ENCODE measurements around the gene RANBP9.

RANBP9 gene

GRCh38 chr6:13741365-13741764 is 29.7 kb upstream of the RANBP9 start:
- TF ChIP-seq, protein P1, sequence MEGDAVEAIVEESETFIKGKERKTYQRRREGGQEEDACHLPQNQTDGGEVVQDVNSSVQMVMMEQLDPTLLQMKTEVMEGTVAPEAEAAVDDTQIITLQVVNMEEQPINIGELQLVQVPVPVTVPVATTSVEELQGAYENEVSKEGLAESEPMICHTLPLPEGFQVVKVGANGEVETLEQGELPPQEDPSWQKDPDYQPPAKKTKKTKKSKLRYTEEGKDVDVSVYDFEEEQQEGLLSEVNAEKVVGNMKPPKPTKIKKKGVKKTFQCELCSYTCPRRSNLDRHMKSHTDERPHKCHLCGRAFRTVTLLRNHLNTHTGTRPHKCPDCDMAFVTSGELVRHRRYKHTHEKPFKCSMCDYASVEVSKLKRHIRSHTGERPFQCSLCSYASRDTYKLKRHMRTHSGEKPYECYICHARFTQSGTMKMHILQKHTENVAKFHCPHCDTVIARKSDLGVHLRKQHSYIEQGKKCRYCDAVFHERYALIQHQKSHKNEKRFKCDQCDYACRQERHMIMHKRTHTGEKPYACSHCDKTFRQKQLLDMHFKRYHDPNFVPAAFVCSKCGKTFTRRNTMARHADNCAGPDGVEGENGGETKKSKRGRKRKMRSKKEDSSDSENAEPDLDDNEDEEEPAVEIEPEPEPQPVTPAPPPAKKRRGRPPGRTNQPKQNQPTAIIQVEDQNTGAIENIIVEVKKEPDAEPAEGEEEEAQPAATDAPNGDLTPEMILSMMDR (IDR thresholded peaks at IDR 0.05; ENCODE audit: low read depth, low read length, poor library complexity, severe bottlenecking), result no peak
- TF ChIP-seq EZH2phosphoT487 (IDR thresholded peaks at IDR 0.05; ENCODE audit: borderline replicate concordance, low read length), result no peak
- Histone ChIP-seq H3K36me3 (ENCODE audit: control insufficient read depth, low read length) (no peaks in the 10 kb centered on the region), H3K27ac (ENCODE audit: low read depth, low read length) (no peak overlapping the region), H3K4me3 (ENCODE audit: low read length) (no peak overlapping the region), H3K9me2 (replicated peaks; ENCODE audit: control insufficient read depth, low read length) (no peaks in the 10 kb centered on the region), H3F3A (ENCODE audit: control insufficient read depth, insufficient read depth) (no peaks in the 10 kb centered on the region), H3K79me2 (ENCODE audit: control insufficient read depth, low read length) (no peaks in the 10 kb centered on the region), H3K4me2 (ENCODE audit: low read length) (no peak overlapping the region), H4K20me1 (ENCODE audit: control insufficient read depth, insufficient read depth, low read depth, low read length) (no peaks in the 10 kb centered on the region), H3K9me3 (ENCODE audit: control insufficient read depth, insufficient read depth, low read length) (no peaks in the 10 kb centered on the region), H3K27me3 (ENCODE audit: control insufficient read depth, low read length) (no peaks in the 10 kb centered on the region), H3K4me1 (ENCODE audit: control insufficient read depth, low read length) (no peaks in the 10 kb centered on the region)

GRCh38 chr6:13735031-13735430 is 23.4 kb upstream of the RANBP9 start:
- H3K4me2 ChIP-seq (ENCODE audit: low read length), result no peak overlapping the region
- no peaks in the 10 kb centered on the region for H3K9me3 ChIP-seq (ENCODE audit: control insufficient read depth, insufficient read depth, low read length)
- TF ChIP-seq EZH2phosphoT487 (IDR thresholded peaks at IDR 0.05; ENCODE audit: borderline replicate concordance, low read length), result no peak
- TF ChIP-seq, protein P1 (IDR thresholded peaks at IDR 0.05; ENCODE audit: low read depth, low read length, poor library complexity, severe bottlenecking), result no peak
- no peaks in the 10 kb centered on the region for H3K4me1 ChIP-seq (ENCODE audit: control insufficient read depth, low read length)
- H4K20me1 ChIP-seq (ENCODE audit: control insufficient read depth, insufficient read depth, low read depth, low read length), result no peaks in the 10 kb centered on the region
- no peaks in the 10 kb centered on the region for H3K9me2 ChIP-seq (replicated peaks; ENCODE audit: control insufficient read depth, low read length)
- no peaks in the 10 kb centered on the region for H3F3A ChIP-seq (ENCODE audit: control insufficient read depth, insufficient read depth)
- H3K4me3 ChIP-seq (ENCODE audit: low read length), result no peak overlapping the region
- 0 out of 2 replicates have a peak, but pooled peaks cover 6% of the 10 kb centered on the region for H3K27me3 ChIP-seq (ENCODE audit: control insufficient read depth, low read length)
- no peaks in the 10 kb centered on the region for H3K36me3 ChIP-seq (ENCODE audit: control insufficient read depth, low read length)
- no peak overlapping the region for H3K27ac ChIP-seq (ENCODE audit: low read depth, low read length)
- H3K79me2 ChIP-seq (ENCODE audit: control insufficient read depth, low read length), result no peaks in the 10 kb centered on the region

- Histone ChIP-seq H4K20me1 (ENCODE audit: control insufficient read depth, insufficient read depth, low read depth, low read length) (no peaks in the 10 kb centered on the region), H3K27me3 (ENCODE audit: control insufficient read depth, low read length) (0 out of 2 replicates have a peak, but pooled peaks cover 6% of the 10 kb centered on the region), H3K4me2 (ENCODE audit: low read length) (no peak overlapping the region), H3K4me1 (ENCODE audit: control insufficient read depth, low read length) (no peaks in the 10 kb centered on the region), H3K27ac (ENCODE audit: low read depth, low read length) (no peak overlapping the region), H3F3A (ENCODE audit: control insufficient read depth, insufficient read depth) (no peaks in the 10 kb centered on the region), H3K36me3 (ENCODE audit: control insufficient read depth, low read length) (no peaks in the 10 kb centered on the region), H3K4me3 (ENCODE audit: low read length) (no peak overlapping the region), H3K9me2 (replicated peaks; ENCODE audit: control insufficient read depth, low read length) (no peaks in the 10 kb centered on the region), H3K79me2 (ENCODE audit: control insufficient read depth, low read length) (no peaks in the 10 kb centered on the region), H3K9me3 (ENCODE audit: control insufficient read depth, insufficient read depth, low read length) (no peaks in the 10 kb centered on the region)
- TF ChIP-seq, protein P1 (IDR thresholded peaks at IDR 0.05; ENCODE audit: low read depth, low read length, poor library complexity, severe bottlenecking), result no peak
- TF ChIP-seq EZH2phosphoT487 (IDR thresholded peaks at IDR 0.05; ENCODE audit: borderline replicate concordance, low read length), result no peak
Observed at GRCh38 chr6:13733178-13733887, 21.7 kb upstream of the RANBP9 start.

Data from DOHH2 (cell line).